PC-9 (cell line): ENCODE data around the gene PRRC2B. TPM values are rescaled to one million over a fixed set of nuclear protein-coding genes. Genes with fewer than 3 reads are reported as not detected.

ENCODE experiments used
- BruUV-seq: library from RNA; stranded (reverse); fragments of 400-500 nt; replicated peaks from 2 replicates; lab custom pipeline; 2021; lab: Mats Ljungman, UMichigan
- CTCF ChIA-PET: fragments of 300-600 bp; sonication (Branson Sonifier 250); formaldehyde crosslinking; loops from one replicate; lab custom pipeline; 2022; ENCODE audit warnings: antibody characterized with exemption; lab: Charles Lee
- POLR2A ChIA-PET: fragments of 300-600 bp; sonication (Branson Sonifier 250); formaldehyde crosslinking; loops from one replicate; lab custom pipeline; 2022; ENCODE audit warnings: antibody characterized with exemption; ENCODE audit not compliant: unreplicated experiment; lab: Charles Lee
- DNase-seq, 2 experiments: peaks; one replicate each; pipeline versions ENCODE4 v3.0.0 to v3.0.0-alpha.2; 2015 to 2022; ENCODE audit warnings: mixed read lengths in 1 of 2
- H2AFZ ChIP-seq: fragments of 200-600 bp; sonication (generic); 2 replicates; pipeline ENCODE4 v1.8.1; 2017; ENCODE audit warnings: antibody characterized with exemption
- H3F3A ChIP-seq: fragments of 200-600 bp; sonication (generic); 2 replicates; pipeline ENCODE4 v1.8.1; 2017; ENCODE audit warnings: antibody characterized with exemption, mild to moderate bottlenecking, low read depth; ENCODE audit not compliant: insufficient read depth
- H3K27ac ChIP-seq: fragments of 200-600 bp; sonication (generic); 2 replicates; pipeline ENCODE4 v1.6.1; 2016; ENCODE audit warnings: mixed run types
- H3K27me3 ChIP-seq: fragments of 200-600 bp; sonication (generic); 2 replicates; pipeline ENCODE4 v1.6.1; 2016; ENCODE audit warnings: low read depth, mixed run types; ENCODE audit not compliant: insufficient read depth
- H3K36me3 ChIP-seq: fragments of 200-600 bp; sonication (generic); 2 replicates; pipeline ENCODE4 v1.6.1; 2016; ENCODE audit warnings: low read depth, mixed run types
- H3K4me1 ChIP-seq: fragments of 200-600 bp; sonication (generic); replicated peaks from 2 replicates; pipeline ENCODE4 v1.6.1; 2016; ENCODE audit warnings: mixed run types; ENCODE audit not compliant: insufficient read depth
- H3K4me2 ChIP-seq: fragments of 200-600 bp; sonication (generic); 2 replicates; pipeline ENCODE4 v1.6.1; 2017; ENCODE audit warnings: mixed run types
- H3K4me3 ChIP-seq: fragments of 200-600 bp; sonication (generic); 2 replicates; pipeline ENCODE4 v1.6.1; 2016; ENCODE audit warnings: mixed run types
- H3K79me2 ChIP-seq: fragments of 200-600 bp; sonication (generic); 2 replicates; pipeline ENCODE4 v1.6.1; 2017; ENCODE audit warnings: low read depth, mixed run types
- H3K9me2 ChIP-seq: fragments of 200-600 bp; sonication (generic); 2 replicates; pipeline ENCODE4 v1.8.1; 2017; ENCODE audit warnings: mild to moderate bottlenecking; ENCODE audit not compliant: insufficient read depth
- H3K9me3 ChIP-seq: fragments of 200-600 bp; sonication (generic); 2 replicates; pipeline ENCODE4 v1.8.1; 2016; ENCODE audit warnings: low read depth; ENCODE audit not compliant: insufficient read depth
- H4K20me1 ChIP-seq: fragments of 200-600 bp; sonication (generic); 2 replicates; pipeline ENCODE4 v1.8.1; 2017; ENCODE audit not compliant: insufficient read depth
- EZH2 ChIP-seq: fragments of 200-600 bp; sonication (generic); IDR thresholded peaks from 2 replicates; pipeline ENCODE4 v1.8.0; 2017; ENCODE audit warnings: antibody characterized with exemption, low read depth
- intact Hi-C: fragments of 100-400 bp; cut with micrococcal nuclease; formaldehyde crosslinking; loops from one replicate; pipeline ENCODE4 v1.10.0; 2022; ENCODE audit not compliant: unreplicated experiment
- total RNA-seq: library from RNA; stranded (reverse); gene quantifications from 2 replicates; pipeline ENCODE4 v1.2.3, GENCODE V29; 2021
- TF ChIP-seq, protein P1 (sequence below): fragments of 200-600 bp; sonication (generic); conservative IDR thresholded peaks from 2 replicates; pipeline ENCODE4 v1.6.1; 2017; ENCODE audit warnings: mixed run types, antibody characterized with exemption, mild to moderate bottlenecking, moderate library complexity

The PRRC2B gene
- total RNA-seq, 1 experiment from 2014 or later = 361 TPM

DNA sequence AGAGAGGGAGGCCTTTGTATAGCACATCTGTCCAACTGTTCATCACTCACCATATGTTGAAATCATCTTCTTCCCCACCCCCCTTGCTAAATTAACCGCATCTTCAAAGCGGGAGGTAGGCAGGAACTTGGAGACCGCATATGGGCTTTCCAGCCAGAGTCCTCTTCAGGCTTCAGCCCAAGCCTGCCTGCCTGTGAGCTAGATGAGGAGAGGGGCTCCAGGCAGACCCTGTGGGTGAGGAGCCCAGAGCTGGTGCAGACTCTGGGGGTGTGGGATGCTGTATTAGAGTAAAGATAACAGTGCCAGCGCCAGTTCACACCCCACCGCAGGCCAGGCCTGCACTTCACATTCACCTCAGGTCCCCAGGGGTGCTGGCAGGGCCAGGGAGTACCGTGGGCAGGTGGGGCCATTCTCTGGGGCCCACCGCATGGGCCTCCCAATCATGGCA lies 16.2 kb downstream of the PRRC2B start:
- H3K4me3 ChIP-seq = no peak overlapping the region
- BruUV-seq = no TSS peak
- no peaks in the 10 kb centered on the region for H3K27me3 ChIP-seq
- no peak for TF ChIP-seq EZH2
- TF ChIP-seq, protein P1, sequence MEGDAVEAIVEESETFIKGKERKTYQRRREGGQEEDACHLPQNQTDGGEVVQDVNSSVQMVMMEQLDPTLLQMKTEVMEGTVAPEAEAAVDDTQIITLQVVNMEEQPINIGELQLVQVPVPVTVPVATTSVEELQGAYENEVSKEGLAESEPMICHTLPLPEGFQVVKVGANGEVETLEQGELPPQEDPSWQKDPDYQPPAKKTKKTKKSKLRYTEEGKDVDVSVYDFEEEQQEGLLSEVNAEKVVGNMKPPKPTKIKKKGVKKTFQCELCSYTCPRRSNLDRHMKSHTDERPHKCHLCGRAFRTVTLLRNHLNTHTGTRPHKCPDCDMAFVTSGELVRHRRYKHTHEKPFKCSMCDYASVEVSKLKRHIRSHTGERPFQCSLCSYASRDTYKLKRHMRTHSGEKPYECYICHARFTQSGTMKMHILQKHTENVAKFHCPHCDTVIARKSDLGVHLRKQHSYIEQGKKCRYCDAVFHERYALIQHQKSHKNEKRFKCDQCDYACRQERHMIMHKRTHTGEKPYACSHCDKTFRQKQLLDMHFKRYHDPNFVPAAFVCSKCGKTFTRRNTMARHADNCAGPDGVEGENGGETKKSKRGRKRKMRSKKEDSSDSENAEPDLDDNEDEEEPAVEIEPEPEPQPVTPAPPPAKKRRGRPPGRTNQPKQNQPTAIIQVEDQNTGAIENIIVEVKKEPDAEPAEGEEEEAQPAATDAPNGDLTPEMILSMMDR = no peak
- intact Hi-C loops = no loop called here
- CTCF ChIA-PET = no interaction called here
- no peak overlapping the region for H2AFZ ChIP-seq
- peaks cover 97% of the 10 kb centered on the region for H4K20me1 ChIP-seq
- H3K9me2 ChIP-seq = no peaks in the 10 kb centered on the region
- peaks cover 3% of the 10 kb centered on the region for H3K4me1 ChIP-seq
- H3F3A ChIP-seq = peaks cover 42% of the 10 kb centered on the region
- POLR2A ChIA-PET = no interaction called here
- no peak overlapping the region for H3K4me2 ChIP-seq
- no peak for DNase-seq
- peaks cover 100% of the 10 kb centered on the region for H3K79me2 ChIP-seq
- H3K27ac ChIP-seq = no peak overlapping the region
- peaks cover 9% of the 10 kb centered on the region; the same call in 1 of the 2 replicates for H3K36me3 ChIP-seq
- no peaks in the 10 kb centered on the region for H3K9me3 ChIP-seq

DNA sequence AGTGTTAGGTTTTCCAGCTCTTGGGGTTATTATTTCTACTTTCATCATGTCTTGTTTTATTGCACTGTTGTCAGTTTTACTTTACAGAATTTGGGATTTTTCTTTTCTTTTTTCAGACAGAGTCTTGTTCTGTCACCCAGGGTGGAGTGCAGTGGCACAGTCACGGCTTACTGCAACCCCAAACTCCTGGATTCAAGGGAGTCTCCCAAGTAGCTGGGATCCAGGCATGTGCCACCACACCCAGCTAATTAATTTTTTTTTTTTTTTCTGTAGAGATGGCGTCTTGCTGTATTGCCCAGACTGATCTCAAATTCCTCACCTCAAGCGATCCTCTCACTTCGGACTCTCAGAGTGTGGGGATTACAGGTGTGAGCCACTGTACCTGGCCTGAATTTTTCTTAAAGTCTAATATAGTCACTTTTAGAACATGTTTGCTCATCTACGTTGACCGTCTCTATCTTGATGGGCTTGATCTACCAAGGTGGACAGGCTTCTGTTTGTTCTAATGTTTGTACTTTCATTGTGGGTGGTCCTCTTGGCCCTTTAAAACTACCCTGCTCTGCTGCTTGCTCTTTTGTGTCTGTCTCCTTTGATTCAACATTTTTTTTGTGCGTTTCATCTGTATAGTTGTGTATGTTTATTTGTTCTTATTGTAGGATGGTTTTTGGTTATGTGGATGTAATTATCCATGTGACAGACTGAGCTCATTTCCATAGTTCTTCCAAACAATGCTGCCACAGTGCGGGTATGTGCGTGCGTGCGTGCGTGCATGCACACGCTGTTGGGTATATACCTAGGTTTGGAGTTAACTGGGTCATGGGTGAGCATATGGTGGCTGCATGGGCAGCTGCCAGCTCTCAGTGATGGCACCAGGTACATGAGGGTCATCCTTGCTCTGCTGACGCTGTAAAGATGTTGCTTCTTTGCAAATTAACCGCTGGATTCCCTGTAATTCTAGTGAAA lies 18.1 kb downstream of the PRRC2B start:
- Histone ChIP-seq H3K4me2 (no peak overlapping the region), H3K4me1 (no peaks in the 10 kb centered on the region)

DNA sequence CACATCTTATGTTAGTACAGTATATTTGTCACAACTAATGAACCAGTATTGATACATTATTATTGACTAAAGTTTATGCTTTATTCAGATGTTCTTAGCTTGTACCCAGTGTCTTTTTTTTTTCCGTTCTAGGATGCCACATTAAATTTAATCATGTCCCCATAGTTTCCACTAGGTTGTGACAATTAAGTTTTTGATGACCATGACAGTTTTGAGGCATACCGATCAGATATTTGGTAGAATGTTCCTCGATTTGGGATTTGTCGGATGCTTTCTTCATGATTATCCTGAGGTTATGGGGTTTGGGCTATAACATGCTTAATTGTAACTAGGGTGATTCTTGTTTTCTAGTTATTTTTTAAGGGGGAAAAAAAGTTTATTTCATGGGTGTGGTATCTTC lies 22.6 kb downstream of the PRRC2B start:
- H3K27ac ChIP-seq = no peak overlapping the region
- H2AFZ ChIP-seq = no peak overlapping the region
- peaks cover 100% of the 10 kb centered on the region for H3K79me2 ChIP-seq
- no peaks in the 10 kb centered on the region for H3K9me3 ChIP-seq
- no peak for DNase-seq
- intact Hi-C loops = no loop called here
- H3K4me3 ChIP-seq = no peak overlapping the region
- H3K4me1 ChIP-seq = peaks cover 23% of the 10 kb centered on the region
- peaks cover 97% of the 10 kb centered on the region for H4K20me1 ChIP-seq
- no peaks in the 10 kb centered on the region for H3K9me2 ChIP-seq
- peaks cover 15% of the 10 kb centered on the region; the same call in 1 of the 2 replicates for H3K36me3 ChIP-seq
- ChIA-PET POLR2A (interaction anchor here (0.6 kb wide), 1 partner anchor 79 kb away, joined by 4 read pairs; no protein-coding TSS in a partner anchor), CTCF (no interaction called here)
- TF ChIP-seq EZH2 = no peak
- TF ChIP-seq, protein P1 = no peak
- peaks cover 62% of the 10 kb centered on the region for H3F3A ChIP-seq
- BruUV-seq = no TSS peak
- no peaks in the 10 kb centered on the region for H3K27me3 ChIP-seq
- no peak overlapping the region for H3K4me2 ChIP-seq

More for the DNA sequence above, 18.1 kb downstream of the PRRC2B start:
- no peak overlapping the region for H2AFZ ChIP-seq
- CTCF ChIA-PET = interaction anchor here (0.6 kb wide), 1 partner anchor 26 kb away, joined by 4 read pairs; no protein-coding TSS in a partner anchor
- H3K27me3 ChIP-seq = no peaks in the 10 kb centered on the region
- no peaks in the 10 kb centered on the region for H3K9me3 ChIP-seq
- no peak overlapping the region; the same call in 1 of the 2 replicates for H3K27ac ChIP-seq
- H3K79me2 ChIP-seq = peaks cover 100% of the 10 kb centered on the region
- intact Hi-C loops = no loop called here
- H3K36me3 ChIP-seq = peaks cover 9% of the 10 kb centered on the region; the same call in 1 of the 2 replicates
- H3F3A ChIP-seq = peaks cover 44% of the 10 kb centered on the region
- peaks cover 97% of the 10 kb centered on the region for H4K20me1 ChIP-seq
- H3K9me2 ChIP-seq = no peaks in the 10 kb centered on the region
- POLR2A ChIA-PET = no interaction called here
- H3K4me3 ChIP-seq = no peak overlapping the region
- DNase-seq = no peak
- no TSS peak for BruUV-seq
- TF ChIP-seq, protein P1 = no peak
- TF ChIP-seq EZH2 = no peak
